GM19452 (cell line): Measurements from ENCODE around the gene NUP54.

Experiments
- ATAC-seq: cut with Tn5 transposase; IDR thresholded peaks from one replicate; pipeline ENCODE4 v1.9.1; 2021; ENCODE audit not compliant: unreplicated experiment

The NUP54 gene

DNA sequence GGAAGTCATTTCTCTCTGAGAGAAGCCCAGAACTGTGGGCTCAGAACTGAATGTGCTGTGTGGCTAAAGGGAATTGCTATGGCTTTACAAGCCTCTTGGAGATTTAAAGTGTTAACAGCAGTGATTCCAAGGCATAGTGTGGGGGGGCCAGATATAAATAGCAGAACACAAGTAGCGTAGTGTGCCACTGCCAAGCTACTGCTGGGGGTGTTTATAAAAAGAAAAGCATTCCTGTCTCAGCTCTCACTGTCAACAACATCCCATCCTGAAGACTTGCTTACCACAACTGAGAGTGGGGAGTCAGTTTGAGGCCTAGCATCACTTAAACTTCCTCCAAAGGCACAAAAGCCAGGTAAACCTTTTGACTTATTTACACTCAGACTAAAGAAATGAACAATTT lies 73.7 kb downstream of the NUP54 start, which contains the start of gene ART3:
Gene ART3 (plus strand): TSS at position 242 of the 400 bp plus-strand sequence. CDS start 1,181 bp downstream, outside the sequence.
- ATAC-seq = no peak

DNA sequence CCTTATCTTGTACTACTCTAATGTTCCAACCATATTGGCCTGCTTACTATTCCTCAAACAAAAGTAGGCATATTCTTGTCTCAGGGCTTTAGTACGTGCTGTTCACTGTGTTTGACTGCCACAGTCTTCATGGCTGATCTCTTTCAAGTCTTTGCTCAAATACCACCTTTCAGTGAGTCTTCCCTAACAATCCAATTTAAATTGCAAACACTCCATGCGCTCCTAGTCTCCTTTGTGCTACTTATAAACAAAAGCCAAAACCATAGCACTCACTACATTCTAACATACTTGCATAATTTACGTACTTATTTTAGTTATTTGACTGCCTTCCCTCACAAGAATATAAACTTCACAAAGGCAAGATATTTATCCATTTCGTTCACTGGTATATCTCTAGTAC lies 75.4 kb downstream of the NUP54 start:
- no peak for ATAC-seq

DNA sequence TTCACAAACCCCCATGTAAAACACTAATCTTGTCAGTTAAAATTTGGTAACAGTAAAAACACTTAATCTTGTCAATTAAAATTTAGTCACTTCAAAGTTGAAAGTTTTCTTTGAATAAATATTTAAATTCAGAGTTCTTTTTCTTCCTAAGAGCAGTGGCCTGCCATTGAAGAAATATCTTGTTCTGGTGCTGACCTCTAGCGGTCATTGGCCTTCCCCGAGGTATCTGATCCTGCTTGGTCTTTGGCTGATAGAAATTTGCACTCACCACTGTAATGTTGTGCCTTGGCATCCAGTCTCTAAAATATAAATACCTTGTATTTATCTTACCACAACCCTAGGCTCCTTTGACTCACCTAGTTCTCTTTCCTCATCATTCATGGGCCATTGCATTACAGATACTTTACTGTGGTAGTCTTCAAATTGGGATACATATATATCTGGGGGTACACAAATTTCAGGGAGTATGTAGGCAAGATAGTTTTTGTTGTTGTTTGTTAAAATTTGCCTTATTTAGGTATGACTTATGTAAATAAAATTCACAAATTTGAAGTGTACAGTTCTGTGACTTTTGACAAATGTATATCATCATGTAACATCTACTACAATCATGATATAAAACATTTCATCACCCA lies 80.4 kb downstream of the NUP54 start:
- no peak for ATAC-seq

DNA sequence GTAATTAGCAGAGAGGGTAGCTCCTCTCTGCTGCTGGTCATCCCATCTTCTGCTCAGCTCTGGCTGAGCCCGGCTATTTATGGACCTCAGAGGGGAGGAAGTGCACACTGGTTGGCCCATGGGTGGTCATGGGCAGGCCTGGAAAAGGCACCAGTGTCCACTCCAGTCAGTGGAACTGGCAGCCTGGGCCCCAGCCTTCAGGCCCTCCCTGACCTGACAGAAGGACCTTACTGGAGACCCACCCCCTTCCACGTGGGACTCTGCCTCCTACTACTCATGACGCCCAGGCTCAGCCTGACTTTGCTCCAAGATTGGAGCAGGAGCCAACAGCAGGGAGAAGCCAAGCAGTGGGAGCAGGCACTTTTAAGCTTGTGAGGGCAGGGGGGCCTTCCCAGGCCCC lies 81.7 kb downstream of the NUP54 start:
- ATAC-seq = no peak
